Retina (tissue), 1 donor: ENCODE results near the gene HNRNPH2.

Source experiments
- DNase-seq: peaks from one replicate; pipeline ENCODE4 v3.0.0-alpha.2; 2016

HNRNPH2 gene

GRCh38 chrX:101407748-101408531, at the start of gene HNRNPH2, which contains the start of gene GLA:
TSS of gene HNRNPH2 (plus strand) at chrX:101408222. CDS start at chrX:101411989, 3,767 bp downstream.
TSS of gene GLA (minus strand) at chrX:101407925. CDS start at chrX:101407903, 22 bp downstream.
- peak; percentile 94 for DNase-seq

- DNase-seq = no peak
Measured at GRCh38 chrX:101359966-101360365, 48.1 kb upstream of the HNRNPH2 start.

GRCh38 chrX:101360390-101360789, 47.6 kb upstream of the HNRNPH2 start:
- no peak for DNase-seq

GRCh38 chrX:101362116-101362515, 45.9 kb upstream of the HNRNPH2 start:
- no peak for DNase-seq

- DNase-seq = no peak
Measured at GRCh38 chrX:101362757-101363156, 45.3 kb upstream of the HNRNPH2 start.

- DNase-seq = no peak
Measured at GRCh38 chrX:101365301-101365795, 42.7 kb upstream of the HNRNPH2 start.

- DNase-seq = no peak
Measured at GRCh38 chrX:101368800-101369199, 39.2 kb upstream of the HNRNPH2 start.

GRCh38 chrX:101369687-101370086, 38.3 kb upstream of the HNRNPH2 start:
- no peak for DNase-seq

GRCh38 chrX:101370888-101371504, 37.0 kb upstream of the HNRNPH2 start:
- no peak for DNase-seq

- no peak for DNase-seq
Measured at GRCh38 chrX:101377547-101377946, 30.5 kb upstream of the HNRNPH2 start.

- no peak for DNase-seq
Measured at GRCh38 chrX:101383679-101384205, 24.3 kb upstream of the HNRNPH2 start.

GRCh38 chrX:101385026-101385684, 22.9 kb upstream of the HNRNPH2 start:
- DNase-seq = no peak

- no peak for DNase-seq
Measured at GRCh38 chrX:101385795-101386541, 22.1 kb upstream of the HNRNPH2 start, which contains the start of gene BTK. TSS of gene BTK (minus strand) at chrX:101386191. CDS start at chrX:101375284, 10,907 bp downstream.

GRCh38 chrX:101386542-101386885, 21.5 kb upstream of the HNRNPH2 start:
- DNase-seq = no peak

- DNase-seq = no peak
Measured at GRCh38 chrX:101388604-101389003, 19.4 kb upstream of the HNRNPH2 start.

GRCh38 chrX:101390664-101391525, 17.1 kb upstream of the HNRNPH2 start, which contains the start of gene RPL36A:
TSS of gene RPL36A (plus strand) at chrX:101391011. CDS start at chrX:101391044, 33 bp downstream.
- DNase-seq = peak; percentile 82

GRCh38 chrX:101391831-101392230, 16.2 kb upstream of the HNRNPH2 start:
- no peak for DNase-seq

- DNase-seq = no peak
Measured at GRCh38 chrX:101393530-101394305, 14.3 kb upstream of the HNRNPH2 start.

- DNase-seq = no peak
Measured at GRCh38 chrX:101394372-101394771, 13.7 kb upstream of the HNRNPH2 start.

- DNase-seq = no peak
Measured at GRCh38 chrX:101395789-101396188, 12.2 kb upstream of the HNRNPH2 start.

- DNase-seq = no peak
Measured at GRCh38 chrX:101397779-101398178, 10.2 kb upstream of the HNRNPH2 start.
